ENCODE measurements around the gene FBL.

DNA sequence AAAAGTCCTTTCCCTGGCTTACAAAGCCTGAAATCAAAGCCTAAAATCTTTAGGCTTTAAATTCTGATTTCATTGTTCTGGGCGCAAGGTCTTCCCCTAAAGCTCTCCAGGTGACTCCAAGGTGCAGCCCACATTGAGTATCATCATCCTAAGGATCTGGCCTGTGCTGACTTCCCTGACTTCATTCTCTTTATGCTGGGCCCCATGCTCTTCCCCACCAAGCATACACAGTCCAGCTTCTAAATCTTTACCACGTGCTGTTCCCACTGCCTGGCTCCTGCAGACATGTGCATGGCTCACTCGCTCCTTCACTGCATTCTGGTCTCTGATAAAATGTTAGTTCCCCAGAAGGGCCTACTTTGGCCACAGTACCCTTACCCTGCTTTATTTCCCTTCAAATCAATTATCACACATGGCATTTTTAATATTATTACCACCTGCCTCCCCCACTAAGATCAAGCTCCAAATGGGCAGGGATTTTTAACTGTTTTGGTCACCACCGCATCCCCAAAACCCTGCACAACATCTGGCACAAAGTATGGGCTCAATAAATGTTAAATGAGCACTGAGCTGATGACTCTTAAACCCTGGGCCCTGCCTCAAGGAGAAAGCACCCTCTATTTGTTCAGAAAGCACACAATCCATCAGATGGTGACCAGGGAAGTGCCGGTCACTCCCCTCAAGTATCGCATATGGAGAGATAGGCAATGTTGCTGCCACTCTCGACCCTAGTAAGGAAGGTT is 3.3 kb downstream of the FBL start:
- TF ChIP-seq, protein P1, sequence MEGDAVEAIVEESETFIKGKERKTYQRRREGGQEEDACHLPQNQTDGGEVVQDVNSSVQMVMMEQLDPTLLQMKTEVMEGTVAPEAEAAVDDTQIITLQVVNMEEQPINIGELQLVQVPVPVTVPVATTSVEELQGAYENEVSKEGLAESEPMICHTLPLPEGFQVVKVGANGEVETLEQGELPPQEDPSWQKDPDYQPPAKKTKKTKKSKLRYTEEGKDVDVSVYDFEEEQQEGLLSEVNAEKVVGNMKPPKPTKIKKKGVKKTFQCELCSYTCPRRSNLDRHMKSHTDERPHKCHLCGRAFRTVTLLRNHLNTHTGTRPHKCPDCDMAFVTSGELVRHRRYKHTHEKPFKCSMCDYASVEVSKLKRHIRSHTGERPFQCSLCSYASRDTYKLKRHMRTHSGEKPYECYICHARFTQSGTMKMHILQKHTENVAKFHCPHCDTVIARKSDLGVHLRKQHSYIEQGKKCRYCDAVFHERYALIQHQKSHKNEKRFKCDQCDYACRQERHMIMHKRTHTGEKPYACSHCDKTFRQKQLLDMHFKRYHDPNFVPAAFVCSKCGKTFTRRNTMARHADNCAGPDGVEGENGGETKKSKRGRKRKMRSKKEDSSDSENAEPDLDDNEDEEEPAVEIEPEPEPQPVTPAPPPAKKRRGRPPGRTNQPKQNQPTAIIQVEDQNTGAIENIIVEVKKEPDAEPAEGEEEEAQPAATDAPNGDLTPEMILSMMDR (IDR thresholded peaks at IDR 0.05 in 4 of 5, conservative IDR thresholded peaks at IDR 0.05 in 1 of 5) = peak in 1 of 5 experiments; percentile 4
- no peak for TF ChIP-seq POLR2A (IDR thresholded peaks at IDR 0.05)
